Myocyte (in vitro differentiated cells): ENCODE measurements around the gene MEGF11. TPM values are rescaled to one million over a fixed set of nuclear protein-coding genes. Genes with fewer than 3 reads are reported as not detected.
A peak's percentile ranks its signal among the peaks of the same experiment; 100 is the strongest.

Experiments
- DNase-seq: peaks from one replicate; pipeline ENCODE4 v3.0.0-alpha.2; 2012; ENCODE audit warnings: low read depth
- total RNA-seq: library from RNA; depleted of rRNA; stranded (reverse); fragments of >200 nt; gene quantifications from 2 replicates; pipeline ENCODE4 v1.2.3, GENCODE V29; 2014

Gene MEGF11
- total RNA-seq, 1 donor from 2014 or later: not detected

DNA sequence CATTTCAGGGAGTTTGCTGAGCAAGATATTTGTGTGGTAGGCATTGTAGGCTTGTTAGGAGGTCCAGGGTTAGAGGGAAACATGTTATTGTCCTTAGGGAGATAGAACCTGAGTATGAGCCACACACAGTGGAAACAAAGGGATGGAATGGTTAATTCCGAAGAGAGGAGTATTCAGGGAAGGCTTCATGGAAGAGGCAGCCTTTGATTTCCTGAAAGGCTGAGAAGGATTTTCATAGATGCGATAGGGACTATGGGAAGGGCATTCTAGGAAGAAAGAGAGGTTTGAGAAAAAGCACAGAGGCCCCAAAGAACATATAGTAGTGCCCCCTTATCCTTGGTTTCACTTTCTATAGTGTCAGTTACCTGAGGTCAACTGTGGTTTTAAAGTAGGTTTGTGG is 302.5 kb downstream of the MEGF11 start:
- DNase-seq: no peak

DNA sequence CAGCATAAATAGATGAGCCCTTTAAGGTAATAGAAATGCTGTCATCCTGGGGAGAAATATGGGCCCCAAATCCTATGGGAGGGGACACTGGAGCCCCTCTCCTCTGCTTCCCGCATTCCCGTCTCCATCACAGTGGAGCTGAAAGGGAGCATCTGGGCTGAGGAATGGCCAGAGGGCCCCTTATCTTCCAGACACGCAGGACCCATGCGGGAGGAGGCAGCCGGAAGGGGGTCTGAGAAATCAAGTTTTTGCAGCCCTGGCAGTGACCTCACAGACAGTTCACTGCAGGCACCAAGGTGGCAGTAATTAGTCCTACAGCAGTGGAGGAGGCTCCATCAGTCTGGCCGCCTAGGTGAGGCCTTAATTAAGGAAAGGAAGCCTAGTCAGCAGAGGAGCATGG is 304.1 kb downstream of the MEGF11 start:
- no peak for DNase-seq

DNA sequence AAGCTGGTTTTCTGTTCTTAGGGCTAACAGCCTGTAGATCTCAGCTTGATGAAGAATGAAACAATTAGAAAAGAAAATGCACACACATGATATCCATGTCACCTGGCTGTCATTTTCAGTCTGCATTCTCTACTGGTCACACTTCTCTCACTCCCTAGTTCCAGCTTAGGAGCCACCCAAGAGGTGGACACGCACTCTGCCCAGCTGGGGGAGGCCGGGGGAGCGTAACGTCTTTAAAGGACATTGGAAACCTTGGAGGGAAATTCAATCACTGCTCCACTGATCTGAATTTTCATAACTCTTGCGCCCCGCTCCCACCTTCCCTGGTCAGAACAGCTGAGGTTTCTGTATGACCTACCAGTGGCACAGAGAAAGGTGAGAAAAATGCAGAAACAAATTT is 304.5 kb downstream of the MEGF11 start:
- DNase-seq: no peak

DNA sequence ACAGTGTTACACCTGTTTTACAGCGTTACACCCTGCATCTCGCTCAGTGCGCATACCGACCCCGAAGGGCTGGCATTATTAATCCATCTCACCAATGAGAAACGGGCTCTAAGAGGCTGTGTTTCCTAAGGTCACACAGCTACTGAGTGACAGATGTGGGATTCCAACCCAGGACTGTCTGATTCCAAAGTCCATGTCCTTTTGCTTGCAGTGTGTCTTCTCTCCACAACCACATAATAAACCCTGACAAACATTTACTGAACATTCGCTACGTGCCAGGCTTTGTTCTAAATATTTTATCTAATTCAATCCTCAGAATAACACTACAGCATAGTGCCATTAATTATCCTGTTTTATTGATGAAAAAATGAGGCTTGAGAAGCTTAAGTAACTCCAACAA is 305.2 kb downstream of the MEGF11 start:
- no peak for DNase-seq

DNA sequence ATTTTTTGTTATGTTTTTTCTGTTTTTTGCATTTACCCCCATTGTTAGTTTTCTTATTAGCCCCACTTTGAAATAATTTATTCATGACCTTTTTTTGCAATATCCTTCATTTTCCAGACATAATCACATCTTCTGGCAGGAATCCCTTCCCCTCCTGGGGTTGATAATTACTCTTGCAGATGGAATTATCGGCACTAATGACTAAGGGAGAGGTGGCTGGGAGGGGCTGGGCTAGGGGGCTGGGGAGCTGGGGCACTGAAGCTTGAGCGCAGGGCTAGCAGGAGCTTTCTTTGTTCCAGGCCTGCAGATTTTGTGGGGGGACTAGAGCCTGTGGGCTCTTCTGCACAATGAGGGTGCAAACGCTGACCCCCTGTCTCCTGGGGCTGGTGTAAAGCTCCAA is 306.5 kb downstream of the MEGF11 start:
- DNase-seq: no peak

DNA sequence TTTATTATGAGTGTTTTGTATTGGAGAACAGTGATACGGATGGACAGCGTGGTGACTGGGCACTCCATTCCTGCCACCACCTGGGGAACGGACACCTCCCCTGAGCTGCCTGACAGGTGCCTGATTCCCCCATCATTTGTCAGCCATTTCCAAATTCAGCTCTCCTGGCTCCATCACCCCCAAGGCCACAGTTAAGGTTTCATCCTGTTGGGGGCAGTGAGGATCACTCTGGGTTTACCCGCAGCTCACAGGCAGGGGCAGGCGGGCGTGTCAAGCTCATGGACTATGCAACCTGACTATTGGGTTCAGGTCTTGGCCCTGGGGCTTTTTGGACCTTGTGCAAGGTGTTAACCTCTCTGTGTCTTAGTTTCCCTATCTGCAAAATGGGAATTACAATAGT is 307.9 kb downstream of the MEGF11 start:
- no peak for DNase-seq

DNA sequence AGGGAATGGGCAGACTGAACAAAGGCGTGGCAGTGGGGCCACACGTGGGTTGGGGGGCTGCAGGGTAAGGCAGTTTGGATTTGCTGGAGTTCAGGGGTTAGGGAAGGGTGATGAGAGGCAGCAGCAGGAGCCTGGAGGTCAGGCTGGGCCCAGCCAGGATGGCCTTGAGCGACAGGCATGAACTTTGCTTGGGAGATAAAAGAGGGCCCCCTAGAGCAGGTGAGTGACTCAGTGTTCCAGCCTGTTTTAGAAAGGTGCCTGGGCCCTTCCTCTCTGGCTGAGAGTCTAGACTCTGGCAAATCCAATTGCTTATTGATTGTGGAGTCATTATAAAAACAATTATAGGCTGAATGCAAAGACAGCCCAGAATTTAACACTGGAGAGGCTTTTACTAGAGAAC is 309.1 kb downstream of the MEGF11 start:
- DNase-seq: no peak

DNA sequence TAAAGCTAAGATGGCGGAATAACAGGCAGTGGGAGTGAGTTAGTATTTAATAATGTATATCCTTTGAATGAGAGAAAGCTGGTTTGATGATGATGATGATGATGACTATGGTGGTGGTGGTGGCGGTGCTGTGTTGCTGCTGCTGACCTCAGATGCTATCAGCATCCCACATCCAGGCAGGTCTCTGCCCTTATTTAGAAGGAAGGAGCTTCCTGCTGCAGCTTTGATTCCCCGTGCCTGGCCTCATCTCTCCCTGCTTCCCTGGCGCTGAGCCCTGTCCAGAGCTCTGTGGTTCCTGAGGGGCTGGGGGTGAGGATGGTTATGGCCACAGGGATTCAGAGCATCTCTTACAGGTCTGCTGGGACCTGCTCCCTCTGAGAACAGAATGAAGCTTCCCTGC is 311.1 kb downstream of the MEGF11 start:
- no peak for DNase-seq

DNA sequence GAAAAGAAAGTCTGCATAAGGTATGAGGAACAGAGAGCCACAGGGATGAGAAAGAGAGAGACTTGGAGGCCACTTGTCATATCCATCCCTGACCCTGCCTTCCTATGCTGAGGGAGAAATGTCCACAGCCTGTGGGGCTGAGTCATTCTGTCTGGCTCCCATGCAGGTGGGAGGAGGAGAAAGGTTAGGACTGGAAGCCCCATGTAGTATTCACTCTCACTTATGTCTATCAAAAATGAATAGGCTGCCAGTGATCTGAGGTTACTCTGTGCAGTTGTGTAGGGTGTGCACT is 313.0 kb downstream of the MEGF11 start:
- DNase-seq: no peak

DNA sequence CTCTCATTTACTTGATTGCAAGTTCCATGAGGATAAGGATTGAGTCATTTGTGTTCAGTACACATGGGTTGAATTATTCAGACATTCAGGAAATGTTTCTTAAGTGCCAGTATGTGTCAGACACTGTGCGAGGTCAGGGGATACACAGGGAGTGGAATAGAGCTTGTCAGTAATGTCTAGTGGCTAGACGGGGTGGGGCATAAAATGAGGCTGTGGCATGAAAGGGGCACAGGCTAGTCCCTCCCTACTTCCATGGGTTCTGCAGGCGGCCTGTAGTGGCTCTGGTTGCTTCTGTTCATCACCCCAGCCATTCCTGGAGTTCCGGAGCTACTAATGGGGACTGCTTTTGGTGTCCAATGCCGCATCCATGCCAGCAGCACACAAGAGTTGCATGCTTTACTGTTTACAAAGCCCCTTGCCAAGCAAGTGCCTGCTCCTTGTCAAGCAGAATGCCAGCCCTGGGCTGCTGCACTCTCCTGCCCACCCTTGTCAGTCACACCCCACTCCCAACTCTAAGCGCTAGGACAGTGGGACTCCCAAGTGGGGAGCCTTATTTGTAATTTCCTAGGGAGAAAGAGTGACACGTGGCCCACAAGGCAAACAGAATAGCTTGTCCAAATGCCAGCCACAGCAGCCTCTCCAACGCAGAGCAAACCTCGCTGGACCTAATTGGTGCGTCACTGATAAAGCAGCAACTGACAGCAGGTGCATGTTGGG is 313.5 kb downstream of the MEGF11 start:
- peak; percentile 47 for DNase-seq

DNA sequence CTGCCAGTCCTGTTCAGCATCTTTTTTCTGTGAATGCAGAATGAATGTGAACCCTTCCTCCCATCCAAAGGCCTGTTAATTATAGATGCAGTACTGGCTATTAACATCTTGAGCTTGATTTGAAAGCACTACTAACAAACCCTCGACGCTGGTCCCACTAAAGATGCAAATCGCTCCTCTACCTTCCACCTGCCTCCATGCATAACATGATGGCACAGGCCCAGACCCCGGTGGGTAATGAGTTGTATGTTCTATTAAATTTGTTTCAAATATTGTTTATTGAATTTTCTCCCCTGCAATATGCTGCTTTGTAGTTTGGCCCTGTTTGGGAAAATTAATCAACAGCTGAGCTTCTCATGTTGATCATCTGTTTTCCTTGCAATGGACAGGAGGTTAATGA is 314.9 kb downstream of the MEGF11 start:
- no peak for DNase-seq

DNA sequence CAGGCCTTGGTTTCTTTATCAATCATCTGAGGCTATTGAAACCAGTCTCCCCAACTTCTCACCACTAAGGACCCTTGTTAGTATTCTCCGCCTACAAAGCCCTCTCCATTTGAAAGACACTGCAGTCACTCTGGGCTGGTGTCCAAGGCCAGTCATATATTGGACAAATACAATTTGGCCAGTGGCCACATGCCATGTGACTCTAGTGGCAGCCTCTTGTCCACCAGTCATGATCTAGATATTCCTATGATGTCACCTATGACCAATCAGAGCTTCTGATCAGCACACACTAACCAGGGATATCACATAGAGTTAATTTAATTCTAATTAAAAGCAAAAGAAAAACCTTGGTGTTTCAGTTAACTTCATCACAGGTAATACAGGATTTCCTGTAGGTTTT is 316.1 kb downstream of the MEGF11 start:
- peak; percentile 13 for DNase-seq

DNA sequence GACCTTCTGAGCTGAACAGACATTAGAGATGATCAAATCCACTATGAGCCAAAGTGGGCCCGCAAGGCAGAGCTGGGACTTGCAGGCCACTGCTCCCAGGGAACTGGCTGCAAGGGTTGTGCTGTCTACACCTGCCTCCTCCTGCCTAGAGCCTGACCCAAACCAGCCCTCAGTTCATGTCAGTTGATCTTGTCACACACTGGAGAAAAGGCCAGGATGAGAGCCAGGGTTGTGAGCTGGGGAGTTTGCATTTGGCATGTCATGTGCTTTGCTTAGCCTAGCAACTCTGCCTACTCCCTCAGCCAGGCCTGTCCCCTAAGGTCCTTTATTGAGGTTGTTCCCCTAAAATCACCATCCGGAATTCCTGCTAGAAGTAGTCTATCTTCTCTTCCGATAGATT is 316.5 kb downstream of the MEGF11 start:
- DNase-seq: no peak

DNA sequence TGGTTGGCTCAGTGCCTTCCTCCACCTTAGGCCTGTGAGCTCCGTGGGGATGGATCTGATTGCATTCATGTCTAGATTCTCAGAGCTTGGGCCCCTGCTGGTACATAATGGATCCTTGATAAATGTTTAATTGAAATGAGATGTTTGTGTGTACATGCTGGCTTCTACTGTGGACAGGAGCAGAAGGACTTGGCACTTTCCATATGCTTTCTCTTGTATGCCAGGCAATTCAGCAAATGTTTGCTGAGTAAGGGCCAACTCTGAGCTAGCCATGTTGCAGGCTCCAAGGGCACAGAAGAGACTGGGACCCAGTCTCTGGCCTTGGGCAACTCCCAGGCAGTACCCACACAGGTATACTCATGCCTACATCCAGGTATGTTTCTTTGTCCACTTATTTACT is 317.3 kb downstream of the MEGF11 start:
- no peak for DNase-seq

DNA sequence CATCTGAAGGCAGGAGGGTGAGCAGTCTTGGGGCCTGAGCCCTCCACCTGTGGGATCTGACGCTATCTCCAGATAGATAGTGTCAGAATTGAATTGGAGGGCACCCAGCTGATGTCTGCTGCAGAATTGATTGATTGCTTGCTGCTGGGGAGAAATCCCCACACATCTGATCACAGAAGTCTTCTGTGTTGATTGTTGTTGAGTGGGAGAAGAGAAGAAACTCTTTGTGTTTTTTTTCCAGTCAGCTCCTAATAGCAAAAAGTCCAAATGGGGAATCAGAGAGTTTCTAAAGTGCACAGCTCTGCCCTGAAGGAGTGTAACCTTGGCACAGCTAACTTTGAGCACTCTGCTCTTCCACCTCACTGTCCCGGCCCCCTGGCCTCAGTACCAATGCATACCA is 318.2 kb downstream of the MEGF11 start:
- no peak for DNase-seq

DNA sequence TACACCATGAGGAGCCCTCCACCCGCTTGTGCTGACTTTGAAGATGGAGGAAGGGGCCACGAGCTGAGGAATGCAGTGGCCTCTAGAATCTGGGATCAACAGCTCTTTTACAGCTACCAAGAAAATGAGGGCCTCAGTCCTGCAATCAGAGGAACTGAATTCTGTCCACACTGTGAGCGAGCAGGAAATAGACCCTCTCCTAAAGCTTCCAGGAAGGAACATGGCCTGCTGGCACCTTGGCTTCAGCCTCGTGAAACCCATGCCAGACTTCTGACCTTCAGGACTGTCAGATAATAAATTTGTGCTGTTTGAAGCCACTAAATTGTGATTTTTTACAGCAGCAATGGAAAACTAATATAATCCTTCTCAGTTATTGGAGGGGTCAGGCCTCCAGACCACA is 322.3 kb downstream of the MEGF11 start:
- no peak for DNase-seq

DNA sequence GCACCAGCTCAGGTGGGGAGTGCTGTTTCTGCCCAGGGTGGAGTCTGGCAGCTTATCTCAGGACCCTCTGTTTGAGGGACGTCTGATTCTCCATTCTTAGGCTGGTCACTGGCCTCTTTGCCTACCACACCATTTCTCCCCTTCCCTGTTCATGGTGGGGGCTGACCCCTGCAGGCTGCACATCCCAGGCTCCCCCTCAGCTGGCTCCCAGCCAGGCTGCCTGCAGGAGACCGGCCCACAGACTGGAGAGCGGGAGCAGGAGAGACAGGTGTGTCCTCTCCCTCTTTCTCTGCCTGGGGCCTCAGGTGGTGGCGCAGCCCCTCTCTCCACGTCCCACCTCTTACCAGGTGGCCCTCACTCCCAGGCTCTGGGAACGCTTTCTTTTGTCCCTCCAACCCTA is 323.4 kb downstream of the MEGF11 start:
- DNase-seq: no peak

DNA sequence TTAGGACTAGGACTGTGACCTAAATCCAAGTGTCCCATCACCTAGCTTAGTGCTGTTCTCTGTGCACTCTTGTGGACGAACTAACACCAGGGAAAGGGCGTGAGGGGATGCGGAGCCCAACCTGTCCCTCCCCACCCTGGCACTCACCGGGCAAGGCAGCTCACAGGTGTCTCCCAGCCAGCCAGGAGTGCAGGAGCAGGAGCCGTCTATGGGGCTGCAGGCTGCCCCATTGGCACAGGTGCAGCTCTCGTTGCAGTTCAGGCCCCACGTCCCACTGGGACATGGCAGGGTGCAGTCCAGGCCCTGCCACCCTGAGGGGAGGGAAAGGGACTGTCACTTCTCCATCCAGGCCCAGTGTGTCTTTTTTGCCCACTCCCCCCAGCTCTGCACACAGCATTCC is 324.0 kb downstream of the MEGF11 start:
- no peak for DNase-seq

DNA sequence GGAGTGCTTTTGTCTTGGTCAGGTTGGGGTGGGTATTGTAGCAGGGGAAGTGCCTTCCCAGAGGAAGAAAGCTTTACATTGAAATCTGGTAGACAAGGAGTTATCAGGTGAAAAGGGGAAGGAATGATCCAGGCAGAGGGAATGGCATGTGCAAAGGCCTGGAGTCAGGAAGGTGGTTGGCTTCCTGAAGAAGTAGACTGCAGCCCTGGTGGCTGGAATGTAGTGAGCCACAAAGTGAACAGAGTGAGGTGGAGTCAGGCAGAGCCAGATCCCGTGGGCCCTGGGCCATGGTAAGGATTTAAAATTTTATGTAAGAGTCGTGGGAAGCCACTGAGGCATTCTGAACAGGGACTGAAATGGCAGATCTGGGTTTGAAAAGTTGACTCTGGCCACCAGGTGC is 326.0 kb downstream of the MEGF11 start:
- DNase-seq: no peak

DNA sequence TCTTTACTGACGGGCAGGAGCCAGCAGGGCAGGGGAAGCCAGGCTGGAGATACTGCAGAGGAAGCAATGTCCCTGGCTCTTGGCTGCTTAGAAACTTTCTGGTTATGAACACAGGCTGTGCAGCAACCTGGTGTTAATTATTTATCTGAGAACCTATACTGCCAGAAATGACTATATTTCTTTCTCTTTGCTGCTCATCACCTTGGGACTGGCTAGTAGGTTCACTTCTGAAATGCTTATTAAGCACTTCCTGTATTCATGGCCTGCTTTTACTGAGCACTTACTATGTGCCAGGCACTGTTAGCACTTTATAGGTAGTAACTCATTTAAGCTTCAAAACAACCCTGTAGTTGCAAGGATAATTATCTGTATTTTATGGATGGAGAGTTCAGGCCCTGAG is 326.7 kb downstream of the MEGF11 start:
- DNase-seq: no peak

DNA sequence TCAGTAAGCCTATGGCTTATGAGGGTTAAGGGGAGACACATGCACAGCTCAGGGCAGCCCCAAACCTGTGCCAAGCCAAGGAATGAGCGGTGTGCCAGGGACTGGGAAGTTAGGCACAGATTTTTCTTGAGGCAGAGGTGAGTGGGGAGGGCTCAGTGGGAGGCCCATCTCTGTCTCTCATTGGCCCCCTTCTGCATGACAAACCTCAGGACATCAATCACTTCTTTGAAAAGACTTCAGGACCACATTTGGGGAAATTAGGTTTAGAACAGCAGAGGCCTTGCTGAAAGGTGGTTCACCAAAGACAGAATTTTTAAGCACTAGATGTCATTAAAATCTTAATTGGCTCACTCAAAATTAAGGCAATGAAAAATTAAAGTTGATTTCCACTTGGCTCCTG is 327.1 kb downstream of the MEGF11 start:
- no peak for DNase-seq

DNA sequence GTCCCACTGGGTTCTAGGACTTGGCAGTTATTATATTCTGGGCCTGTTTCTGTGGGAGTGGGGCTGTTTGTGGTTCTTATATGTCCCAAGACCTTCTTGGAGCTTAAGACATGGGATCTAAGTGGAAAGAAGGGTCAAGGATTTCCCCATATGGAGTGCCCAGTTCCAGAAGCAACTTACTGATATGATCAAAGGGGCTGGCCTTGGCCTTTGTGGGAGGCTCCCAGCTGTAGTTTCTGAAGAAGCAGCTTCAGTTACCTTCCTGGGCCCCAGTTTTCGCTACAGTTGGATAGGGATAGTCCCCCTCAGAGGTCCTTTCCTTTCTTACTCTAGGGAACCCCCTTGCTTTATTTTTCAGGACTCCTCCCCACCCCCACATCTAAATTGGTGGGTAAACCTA is 328.2 kb downstream of the MEGF11 start:
- DNase-seq: no peak

DNA sequence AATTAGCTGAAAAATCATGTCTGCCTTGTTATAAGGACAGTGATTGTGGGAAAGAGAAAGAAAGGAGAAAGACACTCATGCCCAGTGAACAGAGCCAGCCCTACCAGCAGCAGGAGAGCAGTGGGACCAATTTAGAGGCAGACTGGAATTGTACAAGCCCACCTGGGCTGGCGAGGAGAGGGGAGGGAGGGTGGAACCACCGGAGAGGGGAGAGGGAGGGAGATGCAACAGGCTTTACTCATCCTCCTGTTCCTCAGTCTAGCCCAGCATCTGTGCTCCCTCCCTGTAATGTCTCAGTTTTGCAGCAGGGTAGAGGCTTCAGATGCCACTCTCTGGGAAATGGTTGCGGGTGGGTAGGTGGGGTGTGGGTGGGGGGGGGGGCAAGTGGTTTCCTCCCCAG is 329.5 kb downstream of the MEGF11 start:
- DNase-seq: no peak

DNA sequence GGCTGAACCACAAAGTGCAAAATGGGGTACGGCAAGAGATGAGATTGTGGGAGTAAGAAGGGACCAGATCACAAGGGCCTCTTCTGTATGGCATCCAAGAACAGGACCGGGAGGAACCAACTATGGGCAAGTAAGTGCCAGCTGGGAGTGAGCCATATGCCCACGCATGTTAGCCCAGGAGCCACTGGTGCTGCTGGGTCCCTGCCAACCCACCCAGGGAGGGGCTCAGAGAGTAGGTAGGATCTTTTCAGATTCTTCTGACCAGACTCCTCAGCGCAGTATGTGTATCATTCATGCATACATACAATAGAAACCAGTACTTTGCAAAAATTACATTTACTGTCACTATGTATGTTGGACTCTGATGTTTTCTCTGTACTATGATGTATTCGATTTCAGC is 330.3 kb downstream of the MEGF11 start:
- no peak for DNase-seq
